Measurements from ENCODE around the gene IL25. TPM values are rescaled to one million over a fixed set of nuclear protein-coding genes. Genes with fewer than 3 reads are reported as not detected.

IL25 gene
- total RNA-seq, 1 donor from 2014 or later: not detected

DNA sequence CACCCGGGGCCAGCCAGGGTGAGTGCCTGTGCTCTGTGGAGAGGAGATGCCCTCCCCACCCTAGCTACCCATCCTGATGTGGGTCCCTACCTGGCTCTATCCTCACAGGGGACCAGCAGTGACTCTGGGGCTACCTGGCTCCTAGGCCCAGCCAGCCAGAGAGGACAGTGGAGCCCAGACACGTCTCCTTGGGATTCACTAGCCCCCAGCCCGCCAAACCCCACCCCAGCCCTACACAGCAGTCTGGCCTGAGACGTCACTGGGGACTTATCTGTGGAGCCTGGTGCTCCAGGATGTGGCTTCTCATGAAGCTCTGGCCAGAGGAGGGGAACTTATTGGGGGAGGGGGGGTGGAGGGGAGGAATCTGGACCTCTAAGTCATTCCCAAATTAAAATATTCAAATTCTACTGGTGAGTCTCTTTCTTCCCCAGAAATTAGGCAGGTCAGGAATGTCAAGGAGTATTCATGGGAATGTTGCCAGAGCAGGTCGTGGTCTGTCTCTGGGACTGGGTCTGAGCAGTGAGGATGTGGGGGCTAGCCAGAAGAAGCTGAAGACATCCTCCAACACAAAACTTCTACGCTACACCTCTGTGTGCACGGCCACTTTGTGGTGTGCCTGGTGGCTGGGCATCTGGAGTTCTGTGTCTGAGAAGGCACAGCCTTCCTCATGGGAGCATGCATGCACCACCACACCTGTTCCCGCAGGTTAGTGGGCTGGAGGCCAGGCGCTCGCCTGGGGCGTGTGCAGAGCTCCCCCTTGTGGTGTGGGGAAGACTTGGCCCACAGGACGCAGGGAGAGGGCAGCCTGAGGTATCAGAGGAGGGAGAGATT lies 7.0 kb downstream of the IL25 start:
- no peak for DNase-seq (ENCODE audit: low read depth)
- no peak overlapping the region for H3K4me3 ChIP-seq (ENCODE audit: low read depth, low read length)
- peak; percentile 97 for TF ChIP-seq CTCF (conservative IDR thresholded peaks at IDR 0.05; ENCODE audit: low read depth, low read length)

DNA sequence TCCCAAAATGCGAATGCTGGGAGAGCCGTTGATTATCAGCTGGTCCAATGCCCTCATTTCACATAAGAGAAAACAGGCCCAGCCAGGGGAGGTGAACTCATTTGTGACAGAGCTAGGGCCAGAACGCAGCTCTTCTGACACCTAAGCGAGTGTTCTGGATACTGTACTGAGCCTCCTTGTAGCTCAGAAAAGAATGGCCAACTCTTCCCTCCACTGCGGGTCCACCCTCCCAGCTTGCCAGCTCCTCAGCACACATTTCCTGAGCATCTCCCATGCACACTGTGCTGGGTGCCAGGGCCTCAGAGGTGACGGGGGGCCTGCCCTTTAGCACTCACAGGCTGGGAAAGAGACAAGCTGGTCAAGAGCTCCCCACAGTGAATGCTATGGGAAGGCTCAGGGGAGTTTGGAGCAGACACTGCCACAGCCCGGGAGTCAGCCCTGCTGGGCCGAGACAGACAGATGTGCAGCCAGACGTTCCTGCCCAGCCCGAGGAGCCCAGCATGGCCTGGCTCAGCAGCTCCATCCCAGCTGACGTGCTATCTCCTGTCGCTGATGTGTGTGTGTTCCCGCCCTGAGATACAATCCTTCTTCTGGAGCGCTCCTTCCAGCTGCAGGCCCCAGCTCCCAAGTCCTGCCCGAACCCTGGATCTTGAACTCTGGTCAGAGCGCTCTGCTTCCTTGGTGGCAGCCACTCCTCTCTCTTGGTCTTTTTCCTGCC lies 7.7 kb downstream of the IL25 start:
- DNase-seq (ENCODE audit: low read depth): no peak
- H3K4me3 ChIP-seq (ENCODE audit: low read depth, low read length): no peak overlapping the region
- no peak for TF ChIP-seq CTCF (conservative IDR thresholded peaks at IDR 0.05; ENCODE audit: low read depth, low read length)

- TF ChIP-seq CTCF (conservative IDR thresholded peaks at IDR 0.05; ENCODE audit: low read depth, low read length): no peak
- no peak overlapping the region for H3K4me3 ChIP-seq (ENCODE audit: low read depth, low read length)
- DNase-seq (ENCODE audit: low read depth): no peak
These were observed 8.4 kb downstream of the IL25 start for GRCh38 chr14:23380976-23381375.

DNA sequence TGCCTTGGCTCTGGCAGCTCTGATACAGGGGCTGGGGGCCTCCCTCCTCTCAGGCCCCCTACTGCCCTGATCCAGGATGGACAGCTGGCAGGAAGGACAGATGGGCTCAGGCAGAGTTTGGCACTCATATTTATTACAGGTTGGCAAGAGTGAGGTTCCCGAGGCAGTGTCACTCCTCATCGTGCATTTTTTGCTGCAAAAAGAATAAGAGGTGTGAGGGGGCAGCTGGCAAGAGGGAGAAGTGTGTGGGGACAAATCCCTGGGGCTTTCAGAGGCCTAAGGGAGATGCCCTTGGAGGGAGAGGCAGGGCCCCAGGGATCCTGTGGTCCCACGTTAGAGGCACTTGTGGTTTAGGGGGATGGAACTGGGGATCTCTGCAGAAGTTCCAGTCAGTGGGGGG lies 9.3 kb downstream of the IL25 start:
- TF ChIP-seq CTCF (conservative IDR thresholded peaks at IDR 0.05; ENCODE audit: low read depth, low read length): no peak
- DNase-seq (ENCODE audit: low read depth): no peak
- H3K4me3 ChIP-seq (ENCODE audit: low read depth, low read length): no peak overlapping the region

- H3K4me3 ChIP-seq (ENCODE audit: low read depth, low read length): no peak overlapping the region
- no peak for TF ChIP-seq CTCF (conservative IDR thresholded peaks at IDR 0.05; ENCODE audit: low read depth, low read length)
- DNase-seq (ENCODE audit: low read depth): no peak
These were observed 9.7 kb downstream of the IL25 start for GRCh38 chr14:23382276-23382675.

GRCh38 chr14:23382731-23383440 lies 10.3 kb downstream of the IL25 start:
- no peak for TF ChIP-seq CTCF (conservative IDR thresholded peaks at IDR 0.05; ENCODE audit: low read depth, low read length)
- no peak overlapping the region for H3K4me3 ChIP-seq (ENCODE audit: low read depth, low read length)
- DNase-seq (ENCODE audit: low read depth): no peak

Data from epithelial cell of proximal tubule (primary cell).